Heart left ventricle (tissue), 13 donors: ENCODE measurements around the gene RCAN3.

Source experiments
- POLR2A ChIP-seq, 2 donors: fragments of 450-650 bp; IDR thresholded peaks; one replicate each; pipeline ENCODE4 v1.6.1; 2017; ENCODE audit warnings: antibody characterized with exemption in 2 of 2, mild to moderate bottlenecking in 2 of 2, moderate library complexity in 2 of 2
- TF ChIP-seq, protein P1 (sequence below), 12 donors: fragments of 200-600 bp; sonication (generic) in 4 of 12; IDR thresholded peaks; one replicate each; pipeline versions ENCODE4 v1.5.0 to v1.8.0; 2018 to 2022; ENCODE audit warnings: antibody characterized with exemption in 12 of 12, mild to moderate bottlenecking in 5 of 12
- donor health status: ischemic (EF 13 %, LVEDD 7.1; RV severe dilation, severe dysfunction).
- donor health status: DM: no; HTN: yes; CAD: no.
- donor health status: DM: no; HTN: no; CAD: no.
- donor health status: ischemic (EF 25% LVEDD 6.9; RV normal size, moderate dysfunction).
- donor health status: ischemic (EF 25% LVEDD 5.7; RV mildly dilated, moderate dysfunction).
- donor health status: ischemic (EF 35%, LVEDD 5.7; RV mildly dilated, moderate dysfunction).
- donor health status: nonischemic (EF 11% LVEDD 7.7; RV severe dilation, severe dysfunction).
- donor health status: DM: yes; HTN: yes; CAD: no.
- donor health status: PGD.
- donor health status: ischemic (EF 29% LVEDD 5.4; RV normal size, mild dysfunction).
- donor health status: nonischemic (EF 23%, LVEDD 6.1; RV moderate dilation, normal function).

DNA sequence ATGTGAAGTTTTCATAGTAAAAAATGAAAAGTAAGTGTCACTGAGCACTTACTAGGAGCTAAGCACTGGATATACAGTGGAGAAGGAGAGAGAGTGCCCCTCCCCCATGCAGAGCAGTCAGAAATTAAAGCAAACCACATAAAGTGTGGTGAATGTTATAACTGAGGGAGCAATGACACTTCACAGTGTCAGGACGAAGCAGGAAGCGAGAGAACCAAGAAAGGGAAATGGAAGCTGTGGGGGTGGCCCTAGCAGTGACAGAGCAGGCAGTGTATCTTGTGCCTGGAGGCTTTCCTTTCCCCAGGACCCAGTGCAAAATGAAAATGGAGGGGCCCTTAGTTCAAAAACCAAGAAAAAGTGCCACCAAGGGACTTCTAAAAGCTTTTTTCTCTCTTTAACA lies 21.5 kb upstream of the RCAN3 start:
- TF ChIP-seq, protein P1, sequence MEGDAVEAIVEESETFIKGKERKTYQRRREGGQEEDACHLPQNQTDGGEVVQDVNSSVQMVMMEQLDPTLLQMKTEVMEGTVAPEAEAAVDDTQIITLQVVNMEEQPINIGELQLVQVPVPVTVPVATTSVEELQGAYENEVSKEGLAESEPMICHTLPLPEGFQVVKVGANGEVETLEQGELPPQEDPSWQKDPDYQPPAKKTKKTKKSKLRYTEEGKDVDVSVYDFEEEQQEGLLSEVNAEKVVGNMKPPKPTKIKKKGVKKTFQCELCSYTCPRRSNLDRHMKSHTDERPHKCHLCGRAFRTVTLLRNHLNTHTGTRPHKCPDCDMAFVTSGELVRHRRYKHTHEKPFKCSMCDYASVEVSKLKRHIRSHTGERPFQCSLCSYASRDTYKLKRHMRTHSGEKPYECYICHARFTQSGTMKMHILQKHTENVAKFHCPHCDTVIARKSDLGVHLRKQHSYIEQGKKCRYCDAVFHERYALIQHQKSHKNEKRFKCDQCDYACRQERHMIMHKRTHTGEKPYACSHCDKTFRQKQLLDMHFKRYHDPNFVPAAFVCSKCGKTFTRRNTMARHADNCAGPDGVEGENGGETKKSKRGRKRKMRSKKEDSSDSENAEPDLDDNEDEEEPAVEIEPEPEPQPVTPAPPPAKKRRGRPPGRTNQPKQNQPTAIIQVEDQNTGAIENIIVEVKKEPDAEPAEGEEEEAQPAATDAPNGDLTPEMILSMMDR (IDR thresholded peaks at IDR 0.05): no peak
- no peak for TF ChIP-seq POLR2A (IDR thresholded peaks at IDR 0.05)
